DND-41 (cell line): ENCODE measurements around the gene DRC3.

Source experiments
- ATAC-seq: fragments of 200-7000 bp; cut with Tn5 transposase; 3 replicates; pipeline ENCODE4 v1.9.1; 2021; ENCODE audit warnings: low read depth; ENCODE audit not compliant: insufficient read depth
- DNase-seq: peaks from one replicate; pipeline ENCODE4 v3.0.0-alpha.2; 2020
- H2AFZ ChIP-seq: 2 replicates; pipeline ENCODE4 v1.6.0; 2012; ENCODE audit warnings: low read depth, low read length
- H3K27ac ChIP-seq: 2 replicates; pipeline ENCODE4 v1.5.1; 2012; ENCODE audit warnings: low read length, inconsistent platforms
- H3K27me3 ChIP-seq: fragments of 200-600 bp; sonication (generic); 2 replicates; pipeline ENCODE4 v1.6.0; 2012; ENCODE audit warnings: low read length, mild to moderate bottlenecking, inconsistent platforms; ENCODE audit not compliant: insufficient read depth, poor library complexity
- H3K36me3 ChIP-seq: 2 replicates; pipeline ENCODE4 v1.5.1; 2012; ENCODE audit warnings: low read length, inconsistent platforms; ENCODE audit not compliant: insufficient read depth
- H3K4me1 ChIP-seq: 2 replicates; pipeline ENCODE4 v1.5.1; 2012; ENCODE audit warnings: mild to moderate bottlenecking, low read length; ENCODE audit not compliant: insufficient read depth
- H3K4me2 ChIP-seq: 2 replicates; pipeline ENCODE4 v1.6.0; 2012; ENCODE audit warnings: mild to moderate bottlenecking, moderate library complexity, low read length, inconsistent platforms; ENCODE audit not compliant: insufficient read depth
- H3K4me3 ChIP-seq, 2 experiments: fragments of 200-600 bp in 1 of 2; shearing (Covaris generic) in 1 of 2; 2 replicates each; pipeline ENCODE4 v1.5.1; 2012 to 2016; ENCODE audit warnings: inconsistent platforms in 2 of 2, low read length in 2 of 2, mild to moderate bottlenecking in 2 of 2, low read depth in 1 of 2, moderate library complexity in 1 of 2
- H3K79me2 ChIP-seq: 2 replicates; pipeline ENCODE4 v1.6.0; 2012; ENCODE audit warnings: low read length, inconsistent platforms; ENCODE audit not compliant: insufficient read depth
- H3K9ac ChIP-seq: 2 replicates; pipeline ENCODE4 v1.6.0; 2012; ENCODE audit warnings: low read depth, mild to moderate bottlenecking, inconsistent platforms, low read length, moderate library complexity
- H3K9me3 ChIP-seq: 2 replicates; pipeline ENCODE4 v1.5.1; 2012; ENCODE audit warnings: low read length, moderate library complexity, mild to moderate bottlenecking, inconsistent platforms; ENCODE audit not compliant: insufficient read depth, severe bottlenecking
- H4K20me1 ChIP-seq: 2 replicates; pipeline ENCODE4 v1.6.0; 2012; ENCODE audit warnings: low read length; ENCODE audit not compliant: insufficient read depth
- CTCF ChIP-seq: IDR thresholded peaks from 2 replicates; pipeline ENCODE4 v1.5.1; 2012; ENCODE audit warnings: borderline replicate concordance, low read length, moderate library complexity, mild to moderate bottlenecking; ENCODE audit not compliant: poor library complexity, severe bottlenecking; ENCODE audit errors: extremely low read depth
- EZH2 ChIP-seq: IDR thresholded peaks from 3 replicates; pipeline ENCODE4 v1.6.1; 2012; ENCODE audit warnings: borderline replicate concordance, low read depth, mild to moderate bottlenecking, moderate library complexity, low read length, inconsistent platforms; ENCODE audit not compliant: severe bottlenecking

Gene DRC3

GRCh38 chr17:17942846-17943245, 29.8 kb upstream of the DRC3 start:
- H2AFZ ChIP-seq = no peak overlapping the region
- no peak overlapping the region for H3K4me3 ChIP-seq
- H3K27ac ChIP-seq = no peak overlapping the region
- no peaks in the 10 kb centered on the region for H3K9me3 ChIP-seq
- no peak overlapping the region for H3K9ac ChIP-seq
- TF ChIP-seq EZH2 (no peak), CTCF (no peak)
- no peak overlapping the region for H3K4me2 ChIP-seq
- no peaks in the 10 kb centered on the region for H3K36me3 ChIP-seq
- H3K79me2 ChIP-seq = no peaks in the 10 kb centered on the region
- peaks cover 4% of the 10 kb centered on the region; the same call in 1 of the 2 replicates for H4K20me1 ChIP-seq
- no peak for ATAC-seq
- no peaks in the 10 kb centered on the region for H3K27me3 ChIP-seq
- DNase-seq = no peak
- no peaks in the 10 kb centered on the region for H3K4me1 ChIP-seq

- Histone ChIP-seq H3K9me3 (no peaks in the 10 kb centered on the region), H3K4me1 (no peaks in the 10 kb centered on the region), H3K27ac (no peak overlapping the region), H3K36me3 (no peaks in the 10 kb centered on the region), H3K27me3 (no peaks in the 10 kb centered on the region), H3K79me2 (no peaks in the 10 kb centered on the region), H4K20me1 (peaks cover 4% of the 10 kb centered on the region; the same call in 1 of the 2 replicates), H2AFZ (no peak overlapping the region), H3K4me2 (no peak overlapping the region), H3K9ac (no peak overlapping the region), H3K4me3 (no peak overlapping the region)
- no peak for DNase-seq
- peak; percentile 24; the same call in 1 of the 3 replicates for ATAC-seq
- no peak for TF ChIP-seq CTCF
- no peak for TF ChIP-seq EZH2
Observed at GRCh38 chr17:17943281-17943984, 29.2 kb upstream of the DRC3 start.

GRCh38 chr17:17944242-17944641, 28.4 kb upstream of the DRC3 start:
- no peak for ATAC-seq
- TF ChIP-seq EZH2 = no peak
- TF ChIP-seq CTCF = no peak
- Histone ChIP-seq H3K27ac (no peak overlapping the region), H3K9me3 (no peaks in the 10 kb centered on the region), H3K27me3 (no peaks in the 10 kb centered on the region), H3K79me2 (no peaks in the 10 kb centered on the region), H3K4me1 (no peaks in the 10 kb centered on the region), H4K20me1 (peaks cover 4% of the 10 kb centered on the region; the same call in 1 of the 2 replicates), H2AFZ (no peak overlapping the region), H3K4me2 (no peak overlapping the region), H3K4me3 (no peak overlapping the region), H3K9ac (no peak overlapping the region), H3K36me3 (no peaks in the 10 kb centered on the region)
- no peak for DNase-seq
